ENCODE results near the gene FAM47E. TPM values are rescaled to one million over a fixed set of nuclear protein-coding genes. Genes with fewer than 3 reads are reported as not detected.

FAM47E gene
- polyA plus RNA-seq, 1 donor = 11.9 TPM

GRCh38 chr4:76226418-76226817, 25.1 kb upstream of the FAM47E start:
- WGBS (ENCODE audit: insufficient coverage, low lambda C conversion rate) = no CpG with 5 or more reads among the region's 1 CpG
- DNase-seq = peak; percentile 48 to 79
- Histone ChIP-seq H3K4me1 (ENCODE audit: control insufficient read depth, insufficient read depth, low read length) (peaks cover 12% of the 10 kb centered on the region), H3K9me3 (ENCODE audit: control insufficient read depth, low read depth, low read length) (peaks cover 13% of the 10 kb centered on the region), H3K27me3 (ENCODE audit: control insufficient read depth, insufficient read depth, low read length) (no peaks in the 10 kb centered on the region), H3K36me3 (ENCODE audit: control insufficient read depth, insufficient read depth, low read length) (peaks cover 3% of the 10 kb centered on the region), H3K27ac (ENCODE audit: low read length) (no peak overlapping the region), H3K4me3 (ENCODE audit: low read length) (no peak overlapping the region)

- WGBS (ENCODE audit: insufficient coverage, low lambda C conversion rate) = no CpG with 5 or more reads among the region's 1 CpG
- H3K36me3 ChIP-seq (ENCODE audit: control insufficient read depth, insufficient read depth, low read length) = peaks cover 3% of the 10 kb centered on the region
- peak overlapping the region; percentile 48 for H3K4me3 ChIP-seq (ENCODE audit: low read length)
- H3K27me3 ChIP-seq (ENCODE audit: control insufficient read depth, insufficient read depth, low read length) = no peaks in the 10 kb centered on the region
- H3K4me1 ChIP-seq (ENCODE audit: control insufficient read depth, insufficient read depth, low read length) = peaks cover 7% of the 10 kb centered on the region
- peaks cover 11% of the 10 kb centered on the region for H3K9me3 ChIP-seq (ENCODE audit: control insufficient read depth, low read depth, low read length)
- DNase-seq = no peak
- no peak overlapping the region for H3K27ac ChIP-seq (ENCODE audit: low read length)
Measured at GRCh38 chr4:76232681-76233080, 18.8 kb upstream of the FAM47E start.

- H3K4me3 ChIP-seq (ENCODE audit: low read length) = peak overlapping the region; percentile 48
- DNase-seq = no peak
- peaks cover 8% of the 10 kb centered on the region for H3K9me3 ChIP-seq (ENCODE audit: control insufficient read depth, low read depth, low read length)
- H3K4me1 ChIP-seq (ENCODE audit: control insufficient read depth, insufficient read depth, low read length) = peaks cover 7% of the 10 kb centered on the region
- WGBS (ENCODE audit: insufficient coverage, low lambda C conversion rate) = 94% methylated on average over 2 of the region's 4 CpGs
- peaks cover 3% of the 10 kb centered on the region for H3K36me3 ChIP-seq (ENCODE audit: control insufficient read depth, insufficient read depth, low read length)
- H3K27ac ChIP-seq (ENCODE audit: low read length) = peak overlapping the region; percentile 86
- H3K27me3 ChIP-seq (ENCODE audit: control insufficient read depth, insufficient read depth, low read length) = no peaks in the 10 kb centered on the region
Measured at GRCh38 chr4:76233083-76233482, 18.4 kb upstream of the FAM47E start.

GRCh38 chr4:76233529-76233928, 18.0 kb upstream of the FAM47E start:
- peaks cover 3% of the 10 kb centered on the region for H3K36me3 ChIP-seq (ENCODE audit: control insufficient read depth, insufficient read depth, low read length)
- peak overlapping the region; percentile 48 for H3K4me3 ChIP-seq (ENCODE audit: low read length)
- peak overlapping the region; percentile 86 for H3K27ac ChIP-seq (ENCODE audit: low read length)
- peaks cover 7% of the 10 kb centered on the region for H3K4me1 ChIP-seq (ENCODE audit: control insufficient read depth, insufficient read depth, low read length)
- DNase-seq = no peak
- H3K27me3 ChIP-seq (ENCODE audit: control insufficient read depth, insufficient read depth, low read length) = no peaks in the 10 kb centered on the region
- no CpG with 5 or more reads among the region's 2 CpGs for WGBS (ENCODE audit: insufficient coverage, low lambda C conversion rate)
- H3K9me3 ChIP-seq (ENCODE audit: control insufficient read depth, low read depth, low read length) = peaks cover 4% of the 10 kb centered on the region

GRCh38 chr4:76233967-76234678, 17.4 kb upstream of the FAM47E start:
- peak overlapping the region; percentile 86 for H3K27ac ChIP-seq (ENCODE audit: low read length)
- WGBS (ENCODE audit: insufficient coverage, low lambda C conversion rate) = 100% methylated on average over 2 of the region's 14 CpGs
- H3K4me1 ChIP-seq (ENCODE audit: control insufficient read depth, insufficient read depth, low read length) = peaks cover 7% of the 10 kb centered on the region
- no peak for DNase-seq
- H3K27me3 ChIP-seq (ENCODE audit: control insufficient read depth, insufficient read depth, low read length) = no peaks in the 10 kb centered on the region
- peaks cover 4% of the 10 kb centered on the region for H3K9me3 ChIP-seq (ENCODE audit: control insufficient read depth, low read depth, low read length)
- peak overlapping the region; percentile 48 for H3K4me3 ChIP-seq (ENCODE audit: low read length)
- H3K36me3 ChIP-seq (ENCODE audit: control insufficient read depth, insufficient read depth, low read length) = peaks cover 3% of the 10 kb centered on the region

GRCh38 chr4:76234679-76235044, 16.9 kb upstream of the FAM47E start:
- Histone ChIP-seq H3K27me3 (ENCODE audit: control insufficient read depth, insufficient read depth, low read length) (no peaks in the 10 kb centered on the region), H3K4me3 (ENCODE audit: low read length) (peak overlapping the region; percentile 48), H3K36me3 (ENCODE audit: control insufficient read depth, insufficient read depth, low read length) (peaks cover 3% of the 10 kb centered on the region), H3K27ac (ENCODE audit: low read length) (peak overlapping the region; percentile 86), H3K4me1 (ENCODE audit: control insufficient read depth, insufficient read depth, low read length) (peaks cover 7% of the 10 kb centered on the region), H3K9me3 (ENCODE audit: control insufficient read depth, low read depth, low read length) (peaks cover 6% of the 10 kb centered on the region)
- no CpG with 5 or more reads among the region's 5 CpGs for WGBS (ENCODE audit: insufficient coverage, low lambda C conversion rate)
- no peak for DNase-seq

- no peak for DNase-seq
- Histone ChIP-seq H3K36me3 (ENCODE audit: control insufficient read depth, insufficient read depth, low read length) (peaks cover 3% of the 10 kb centered on the region), H3K9me3 (ENCODE audit: control insufficient read depth, low read depth, low read length) (peaks cover 14% of the 10 kb centered on the region), H3K27ac (ENCODE audit: low read length) (peak overlapping the region; percentile 86), H3K4me1 (ENCODE audit: control insufficient read depth, insufficient read depth, low read length) (peaks cover 7% of the 10 kb centered on the region), H3K4me3 (ENCODE audit: low read length) (peak overlapping the region; percentile 5), H3K27me3 (ENCODE audit: control insufficient read depth, insufficient read depth, low read length) (no peaks in the 10 kb centered on the region)
- 41% methylated on average over 2 of the region's 2 CpGs for WGBS (ENCODE audit: insufficient coverage, low lambda C conversion rate)
Measured at GRCh38 chr4:76235407-76235806, 16.1 kb upstream of the FAM47E start.

- Histone ChIP-seq H3K4me3 (ENCODE audit: low read length) (peak overlapping the region; percentile 5), H3K27me3 (ENCODE audit: control insufficient read depth, insufficient read depth, low read length) (no peaks in the 10 kb centered on the region), H3K9me3 (ENCODE audit: control insufficient read depth, low read depth, low read length) (peaks cover 15% of the 10 kb centered on the region), H3K4me1 (ENCODE audit: control insufficient read depth, insufficient read depth, low read length) (peaks cover 7% of the 10 kb centered on the region), H3K36me3 (ENCODE audit: control insufficient read depth, insufficient read depth, low read length) (peaks cover 2% of the 10 kb centered on the region), H3K27ac (ENCODE audit: low read length) (peak overlapping the region; percentile 86)
- no CpG with 5 or more reads among the region's 1 CpG for WGBS (ENCODE audit: insufficient coverage, low lambda C conversion rate)
- DNase-seq = peak; percentile 77 to 94
Measured at GRCh38 chr4:76235915-76236314, 15.6 kb upstream of the FAM47E start.

- Histone ChIP-seq H3K4me3 (ENCODE audit: low read length) (no peak overlapping the region), H3K4me1 (ENCODE audit: control insufficient read depth, insufficient read depth, low read length) (peaks cover 7% of the 10 kb centered on the region), H3K27me3 (ENCODE audit: control insufficient read depth, insufficient read depth, low read length) (no peaks in the 10 kb centered on the region), H3K27ac (ENCODE audit: low read length) (no peak overlapping the region), H3K36me3 (ENCODE audit: control insufficient read depth, insufficient read depth, low read length) (no peaks in the 10 kb centered on the region), H3K9me3 (ENCODE audit: control insufficient read depth, low read depth, low read length) (peaks cover 15% of the 10 kb centered on the region)
- no peak for DNase-seq
- 80% methylated on average over 1 of the region's 4 CpGs for WGBS (ENCODE audit: insufficient coverage, low lambda C conversion rate)
Measured at GRCh38 chr4:76238236-76238635, 13.3 kb upstream of the FAM47E start.

- Histone ChIP-seq H3K9me3 (ENCODE audit: control insufficient read depth, low read depth, low read length) (peaks cover 15% of the 10 kb centered on the region), H3K4me1 (ENCODE audit: control insufficient read depth, insufficient read depth, low read length) (peaks cover 7% of the 10 kb centered on the region), H3K36me3 (ENCODE audit: control insufficient read depth, insufficient read depth, low read length) (no peaks in the 10 kb centered on the region), H3K27ac (ENCODE audit: low read length) (no peak overlapping the region), H3K4me3 (ENCODE audit: low read length) (no peak overlapping the region), H3K27me3 (ENCODE audit: control insufficient read depth, insufficient read depth, low read length) (no peaks in the 10 kb centered on the region)
- no peak for DNase-seq
Measured at GRCh38 chr4:76238701-76239100, 12.8 kb upstream of the FAM47E start.

- 100% methylated on average over 1 of the region's 2 CpGs for WGBS (ENCODE audit: insufficient coverage, low lambda C conversion rate)
- H3K4me1 ChIP-seq (ENCODE audit: control insufficient read depth, insufficient read depth, low read length) = peaks cover 5% of the 10 kb centered on the region
- no peaks in the 10 kb centered on the region for H3K27me3 ChIP-seq (ENCODE audit: control insufficient read depth, insufficient read depth, low read length)
- peaks cover 15% of the 10 kb centered on the region for H3K9me3 ChIP-seq (ENCODE audit: control insufficient read depth, low read depth, low read length)
- no peak overlapping the region for H3K4me3 ChIP-seq (ENCODE audit: low read length)
- no peaks in the 10 kb centered on the region for H3K36me3 ChIP-seq (ENCODE audit: control insufficient read depth, insufficient read depth, low read length)
- H3K27ac ChIP-seq (ENCODE audit: low read length) = no peak overlapping the region
- DNase-seq = no peak
Measured at GRCh38 chr4:76240236-76240635, 11.3 kb upstream of the FAM47E start.
